Measurements from ENCODE around the gene VPS25.

DNA sequence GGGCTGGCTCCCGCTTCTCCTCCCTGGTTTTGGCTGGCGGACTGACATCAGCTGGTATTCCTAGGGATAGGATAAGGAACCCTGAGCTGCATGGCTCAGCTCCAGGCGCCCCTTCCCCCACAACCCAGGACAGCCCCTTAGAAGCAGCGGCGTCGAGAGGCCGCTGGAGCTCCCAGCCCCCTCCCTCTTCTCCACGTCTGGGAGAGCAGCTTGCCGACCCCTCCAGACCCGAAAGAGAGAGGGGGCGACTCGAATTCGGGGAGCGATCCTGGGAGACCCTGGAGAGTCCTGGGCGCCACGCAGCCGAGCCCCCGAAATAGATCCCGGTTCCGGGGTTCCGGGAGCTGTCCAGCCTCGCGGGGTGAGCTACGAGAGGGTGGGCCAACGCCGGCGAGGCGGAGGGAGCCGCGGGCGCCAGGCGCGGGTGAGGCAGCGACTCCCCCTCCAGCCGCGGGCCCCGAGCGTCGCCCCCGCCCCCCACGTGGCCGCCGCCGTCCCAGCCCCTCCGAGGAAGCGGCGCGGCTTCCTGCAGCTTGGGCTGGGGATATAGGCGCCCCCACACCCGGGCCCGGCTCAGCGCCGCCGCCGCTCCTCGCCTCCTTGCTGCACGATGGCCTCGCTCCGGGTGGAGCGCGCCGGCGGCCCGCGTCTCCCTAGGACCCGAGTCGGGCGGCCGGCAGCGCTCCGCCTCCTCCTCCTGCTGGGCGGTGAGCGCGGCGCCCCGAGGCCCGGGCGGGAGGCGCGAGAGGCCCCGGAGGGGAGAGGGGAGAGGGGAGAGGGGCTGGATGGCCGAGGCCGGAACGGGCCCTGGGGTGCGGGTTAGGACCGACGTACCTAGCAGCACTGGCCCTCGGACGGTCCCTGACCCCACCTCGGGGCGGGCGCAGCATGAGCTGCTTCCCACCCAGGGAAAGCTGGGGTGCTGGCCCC is 12.3 kb upstream of the VPS25 start, which contains the start of gene RAMP2:
- TF ChIP-seq, protein P1, sequence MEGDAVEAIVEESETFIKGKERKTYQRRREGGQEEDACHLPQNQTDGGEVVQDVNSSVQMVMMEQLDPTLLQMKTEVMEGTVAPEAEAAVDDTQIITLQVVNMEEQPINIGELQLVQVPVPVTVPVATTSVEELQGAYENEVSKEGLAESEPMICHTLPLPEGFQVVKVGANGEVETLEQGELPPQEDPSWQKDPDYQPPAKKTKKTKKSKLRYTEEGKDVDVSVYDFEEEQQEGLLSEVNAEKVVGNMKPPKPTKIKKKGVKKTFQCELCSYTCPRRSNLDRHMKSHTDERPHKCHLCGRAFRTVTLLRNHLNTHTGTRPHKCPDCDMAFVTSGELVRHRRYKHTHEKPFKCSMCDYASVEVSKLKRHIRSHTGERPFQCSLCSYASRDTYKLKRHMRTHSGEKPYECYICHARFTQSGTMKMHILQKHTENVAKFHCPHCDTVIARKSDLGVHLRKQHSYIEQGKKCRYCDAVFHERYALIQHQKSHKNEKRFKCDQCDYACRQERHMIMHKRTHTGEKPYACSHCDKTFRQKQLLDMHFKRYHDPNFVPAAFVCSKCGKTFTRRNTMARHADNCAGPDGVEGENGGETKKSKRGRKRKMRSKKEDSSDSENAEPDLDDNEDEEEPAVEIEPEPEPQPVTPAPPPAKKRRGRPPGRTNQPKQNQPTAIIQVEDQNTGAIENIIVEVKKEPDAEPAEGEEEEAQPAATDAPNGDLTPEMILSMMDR (conservative IDR thresholded peaks at IDR 0.05; ENCODE audit: low read depth, low read length), result no peak
- no peak for TF ChIP-seq EZH2 (IDR thresholded peaks at IDR 0.05; ENCODE audit: borderline replicate concordance, low read depth, low read length, poor library complexity, severe bottlenecking)

Data from A673 (cell line).